Raji (cell line): ENCODE results near the gene FAM43B.

Experiments used
- POLR2A ChIP-seq: IDR thresholded peaks from 2 replicates; pipeline ENCODE4 v1.6.1; 2011; ENCODE audit warnings: low read depth, low read length, control low read depth; ENCODE audit not compliant: insufficient read depth

Gene FAM43B

GRCh38 chr1:20574686-20575540 is 22.5 kb downstream of the FAM43B start:
- no peak for TF ChIP-seq POLR2A

- TF ChIP-seq POLR2A: no peak
Observed at GRCh38 chr1:20575541-20576336, 23.4 kb downstream of the FAM43B start.

DNA sequence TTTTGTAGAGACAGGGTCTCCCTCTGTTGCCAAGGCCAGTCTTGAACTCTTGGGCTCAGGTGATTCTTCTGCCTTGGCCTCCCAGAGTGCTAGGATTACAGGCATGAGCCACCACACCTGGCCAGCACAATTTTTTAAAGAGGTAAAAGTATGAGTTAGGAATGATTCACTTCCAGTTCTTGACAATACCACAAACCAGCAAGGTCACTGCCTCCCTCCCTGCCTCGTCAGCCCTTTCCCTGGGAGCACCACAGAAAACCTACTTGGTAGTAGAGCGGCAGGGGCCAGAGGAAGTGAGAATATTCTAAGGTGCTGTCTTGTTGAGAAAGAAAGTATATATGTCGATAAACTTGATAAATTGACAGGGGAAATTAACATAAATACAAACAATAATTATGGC is 25.7 kb downstream of the FAM43B start:
- no peak for TF ChIP-seq POLR2A

DNA sequence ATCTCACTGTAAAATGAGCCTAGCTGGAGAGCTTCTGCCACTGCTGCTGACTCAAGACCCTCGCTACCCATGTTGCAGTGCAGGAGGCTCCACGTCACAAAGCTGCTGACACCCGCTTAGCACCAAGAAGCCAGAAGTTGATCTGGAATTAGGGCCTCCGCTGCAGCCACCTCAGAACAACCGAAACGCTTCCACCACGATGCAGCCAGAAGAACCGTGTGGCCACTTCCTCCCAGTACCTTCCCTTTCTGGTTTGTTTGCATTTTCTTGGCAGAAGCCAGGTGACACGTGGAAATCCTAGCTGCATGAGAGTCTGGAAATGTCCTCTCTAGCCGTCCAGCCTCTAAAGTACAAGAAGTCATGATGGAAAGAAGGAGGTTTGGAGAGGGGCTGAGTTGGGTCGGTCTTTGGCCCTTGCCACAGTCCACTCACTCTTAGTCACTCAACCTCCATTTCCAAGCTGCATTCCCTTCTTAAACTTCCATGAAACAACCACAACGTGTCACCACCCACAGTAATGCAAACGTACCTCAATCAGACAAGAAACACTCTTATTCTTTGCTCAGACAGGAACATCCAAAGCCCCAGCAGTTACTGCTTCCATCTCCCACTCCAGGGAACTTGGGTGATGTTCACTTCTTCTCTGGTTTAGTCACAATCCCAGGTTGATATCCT is 26.5 kb downstream of the FAM43B start:
- no peak for TF ChIP-seq POLR2A

GRCh38 chr1:20584890-20585289 is 32.5 kb downstream of the FAM43B start:
- no peak for TF ChIP-seq POLR2A

- TF ChIP-seq POLR2A: no peak
Observed at GRCh38 chr1:20586953-20587660, 34.7 kb downstream of the FAM43B start.

DNA sequence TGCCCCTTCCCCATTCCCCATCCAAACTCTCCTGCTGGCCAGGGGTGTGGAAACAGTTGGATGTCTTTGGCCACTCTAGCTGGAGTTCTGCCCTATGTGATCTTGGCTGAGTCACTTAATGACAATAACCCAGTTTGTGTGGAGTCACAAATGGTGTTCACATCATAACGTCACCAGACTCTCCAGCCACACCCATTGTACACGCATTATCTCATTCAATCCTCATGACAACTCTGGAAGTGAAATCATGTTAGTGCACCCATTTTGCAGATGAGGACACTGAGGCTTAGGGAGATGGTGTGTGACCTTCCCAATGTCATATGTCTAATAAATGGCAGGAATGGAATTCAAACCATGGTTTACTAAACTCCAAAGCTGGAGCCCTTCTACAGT is 35.3 kb downstream of the FAM43B start:
- TF ChIP-seq POLR2A: no peak

DNA sequence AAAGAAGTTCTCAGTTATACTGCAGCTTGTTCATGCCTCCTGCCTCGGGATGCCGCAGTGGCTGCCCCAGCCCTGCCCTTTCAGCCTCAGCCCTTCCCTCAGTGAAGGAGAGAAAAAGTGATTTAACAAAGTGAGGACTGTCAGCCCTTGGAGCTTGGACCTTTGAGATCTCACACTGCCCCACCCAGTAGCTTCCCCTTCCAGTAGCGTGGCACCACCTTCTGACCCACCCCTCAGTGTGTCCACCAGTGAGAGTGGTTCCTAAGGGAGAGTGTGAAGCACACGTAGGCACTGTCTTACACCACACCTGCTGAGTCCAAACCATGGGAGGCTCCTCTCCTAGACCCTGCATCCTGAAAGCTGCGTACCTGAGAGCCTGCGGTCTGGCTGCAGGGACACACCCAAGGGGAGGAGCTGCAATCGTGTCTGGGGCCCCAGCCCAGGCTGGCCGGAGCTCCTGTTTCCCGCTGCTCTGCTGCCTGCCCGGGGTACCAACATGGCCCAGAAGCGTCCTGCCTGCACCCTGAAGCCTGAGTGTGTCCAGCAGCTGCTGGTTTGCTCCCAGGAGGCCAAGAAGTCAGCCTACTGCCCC is 36.4 kb downstream of the FAM43B start, which contains the start of gene CDA:
Gene CDA (plus strand): TSS at position 464 of the 592 bp plus-strand sequence. CDS start 33 bp downstream, at position 497.
- no peak for TF ChIP-seq POLR2A

DNA sequence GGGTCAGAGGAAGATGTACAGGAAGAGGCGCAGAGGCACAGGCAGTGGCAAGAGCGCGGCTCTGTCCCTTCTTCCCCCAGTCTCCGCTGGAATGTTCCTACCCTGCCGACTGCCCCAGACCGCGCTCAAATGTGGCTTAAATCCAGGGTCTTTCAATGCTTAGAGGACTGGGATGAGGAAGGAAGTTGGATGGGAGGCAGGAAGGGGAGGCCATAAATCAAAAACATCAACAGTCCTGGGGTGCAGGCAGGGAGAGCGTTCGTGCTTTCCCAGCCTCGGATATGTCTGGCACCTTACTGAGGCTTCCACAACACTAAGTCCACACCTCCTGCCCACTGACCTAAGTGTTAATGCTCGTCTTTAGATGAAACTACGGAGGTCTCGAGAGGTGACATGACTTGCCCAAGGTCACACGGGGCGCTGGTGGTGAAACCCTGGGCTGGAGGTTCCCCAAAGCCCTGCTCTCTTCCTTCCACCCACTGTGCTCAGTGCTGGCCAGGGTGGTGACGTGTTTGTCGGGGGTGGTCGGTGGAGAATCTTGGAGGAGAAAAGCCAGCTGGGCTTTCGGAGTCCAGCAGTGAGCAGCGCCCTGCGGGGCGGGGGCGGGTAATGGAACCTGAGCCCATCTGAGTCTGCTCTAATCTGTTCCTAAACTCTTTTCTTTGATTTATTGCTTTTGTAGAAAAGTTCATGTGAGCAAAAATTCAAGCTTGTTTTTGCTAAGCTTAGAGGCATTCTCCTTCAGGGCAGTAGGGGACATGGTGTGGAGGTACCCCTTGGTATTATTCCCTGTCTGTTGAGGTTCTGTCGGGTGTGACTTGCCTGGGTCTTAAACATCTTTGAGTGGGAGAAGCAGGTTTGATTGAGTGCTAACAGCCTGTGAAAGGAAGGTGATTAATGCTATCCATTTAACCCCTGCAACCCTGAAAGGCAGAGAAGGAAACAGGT is 37.2 kb downstream of the FAM43B start:
- no peak for TF ChIP-seq POLR2A

DNA sequence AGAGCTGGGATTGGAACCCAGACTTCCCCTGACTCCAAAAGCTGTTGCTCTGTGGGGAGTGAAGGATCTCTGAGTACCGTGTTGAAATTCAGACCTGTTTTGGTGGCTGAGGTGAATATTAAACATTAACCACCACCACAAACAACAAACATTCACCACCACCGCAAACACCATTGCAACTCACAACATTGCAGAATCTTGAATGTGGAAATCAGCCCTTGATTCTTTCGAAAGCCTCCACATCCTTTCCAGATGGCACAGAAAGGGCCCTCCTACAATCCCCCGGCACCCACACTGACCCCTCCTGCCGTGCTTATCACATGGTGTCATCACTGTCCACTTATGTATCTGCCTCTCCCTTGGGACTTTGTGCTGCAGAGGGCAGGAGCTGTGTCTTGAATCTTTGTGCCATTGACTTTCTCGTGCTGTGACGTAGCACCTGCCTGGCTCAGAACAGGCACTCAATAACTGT is 38.0 kb downstream of the FAM43B start:
- no peak for TF ChIP-seq POLR2A

GRCh38 chr1:20593756-20594155 is 41.4 kb downstream of the FAM43B start:
- TF ChIP-seq POLR2A: no peak

GRCh38 chr1:20594746-20595145 is 42.4 kb downstream of the FAM43B start:
- no peak for TF ChIP-seq POLR2A

GRCh38 chr1:20596106-20596505 is 43.7 kb downstream of the FAM43B start:
- TF ChIP-seq POLR2A: no peak
